SU-DHL-6 (cell line): ENCODE measurements around the gene DNAH9.

Source experiments
- H2AFZ ChIP-seq: fragments of 200-600 bp; sonication (generic); 2 replicates; pipeline ENCODE4 v1.6.1; 2014; ENCODE audit warnings: low read depth, mild to moderate bottlenecking, moderate library complexity, mixed read lengths, antibody characterized with exemption, low read length; ENCODE audit not compliant: severe bottlenecking
- H3F3A ChIP-seq: fragments of 200-600 bp; shearing (Covaris generic); 2 replicates; pipeline ENCODE4 v1.6.0; 2016; ENCODE audit warnings: antibody characterized with exemption, mild to moderate bottlenecking; ENCODE audit not compliant: insufficient read depth
- H3K27ac ChIP-seq: fragments of 200-600 bp; sonication (generic); 2 replicates; pipeline ENCODE4 v1.5.1; 2016; ENCODE audit warnings: low read depth, mild to moderate bottlenecking, low read length, moderate library complexity, mixed read lengths
- H3K27me3 ChIP-seq: fragments of 200-600 bp; sonication (generic), shearing (Covaris generic); 2 replicates; pipeline ENCODE4 v1.6.0; 2014; ENCODE audit warnings: mild to moderate bottlenecking, low read length
- H3K36me3 ChIP-seq: fragments of 200-600 bp; sonication (generic); 2 replicates; pipeline ENCODE4 v1.6.1; 2014; ENCODE audit warnings: mild to moderate bottlenecking, low read length, mixed read lengths
- H3K4me2 ChIP-seq: fragments of 300-600, 200-600 bp; shearing (Covaris generic), sonication (generic); 2 replicates; pipeline ENCODE4 v1.6.0; 2014; ENCODE audit warnings: low read length, low read depth, mild to moderate bottlenecking; ENCODE audit not compliant: poor library complexity, severe bottlenecking
- H3K4me3 ChIP-seq: fragments of 200-600 bp; sonication (generic); 2 replicates; pipeline ENCODE4 v1.5.1; 2014; ENCODE audit warnings: antibody characterized with exemption, low read length, mild to moderate bottlenecking, mixed read lengths; ENCODE audit not compliant: insufficient read depth, poor library complexity, severe bottlenecking
- H3K79me2 ChIP-seq: fragments of 200-600 bp; sonication (generic); 2 replicates; pipeline ENCODE4 v1.6.1; 2014; ENCODE audit warnings: mild to moderate bottlenecking, low read length, moderate library complexity; ENCODE audit not compliant: insufficient read depth
- H3K9ac ChIP-seq: fragments of 200-600 bp; sonication (generic); 2 replicates; pipeline ENCODE4 v1.7.0; 2014; ENCODE audit warnings: mild to moderate bottlenecking, low read length
- H3K9me2 ChIP-seq: fragments of 200-600 bp; sonication (generic); replicated peaks from 2 replicates; pipeline ENCODE4 v1.6.1; 2014; ENCODE audit warnings: low read length; ENCODE audit not compliant: insufficient read depth
- H3K9me3 ChIP-seq: fragments of 200-600 bp; sonication (generic); 2 replicates; pipeline ENCODE4 v1.6.1; 2014; ENCODE audit warnings: low read length, mixed read lengths; ENCODE audit not compliant: insufficient read depth
- H4K20me1 ChIP-seq: fragments of 200-600 bp; sonication (generic); 2 replicates; pipeline ENCODE4 v1.6.1; 2014; ENCODE audit warnings: low read depth, mild to moderate bottlenecking, antibody characterized with exemption, low read length, moderate library complexity, mixed read lengths
- CTCF ChIP-seq: fragments of 200-600 bp; sonication (generic); IDR thresholded peaks from one replicate; pipeline ENCODE4 v1.5.1; 2017; ENCODE audit warnings: antibody characterized with exemption, mild to moderate bottlenecking, low read length, moderate library complexity; ENCODE audit not compliant: insufficient read depth, poor library complexity, severe bottlenecking
- EZH2phosphoT487 ChIP-seq: fragments of 200-600 bp; sonication (generic), shearing (Covaris generic); conservative IDR thresholded peaks from 2 replicates; pipeline ENCODE4 v1.6.1; 2018; ENCODE audit warnings: mild to moderate bottlenecking, antibody characterized with exemption, low read length, moderate library complexity, mixed read lengths

DNAH9 gene

GRCh38 chr17:11739351-11739750 is 141.1 kb downstream of the DNAH9 start:
- no peaks in the 10 kb centered on the region for H3F3A ChIP-seq
- no peaks in the 10 kb centered on the region for H4K20me1 ChIP-seq
- no peaks in the 10 kb centered on the region for H3K9me3 ChIP-seq
- H3K27me3 ChIP-seq, result no peaks in the 10 kb centered on the region
- no peak overlapping the region for H2AFZ ChIP-seq
- no peaks in the 10 kb centered on the region for H3K9me2 ChIP-seq
- H3K4me3 ChIP-seq, result no peak overlapping the region
- no peak overlapping the region for H3K4me2 ChIP-seq
- no peak overlapping the region for H3K9ac ChIP-seq
- H3K36me3 ChIP-seq, result no peaks in the 10 kb centered on the region
- TF ChIP-seq CTCF (no peak), EZH2phosphoT487 (no peak)
- no peaks in the 10 kb centered on the region for H3K79me2 ChIP-seq
- no peak overlapping the region for H3K27ac ChIP-seq

- H4K20me1 ChIP-seq, result no peaks in the 10 kb centered on the region
- TF ChIP-seq EZH2phosphoT487, result no peak
- no peak for TF ChIP-seq CTCF
- no peak overlapping the region for H3K4me2 ChIP-seq
- no peaks in the 10 kb centered on the region for H3K79me2 ChIP-seq
- no peak overlapping the region for H3K4me3 ChIP-seq
- no peaks in the 10 kb centered on the region for H3K9me2 ChIP-seq
- no peaks in the 10 kb centered on the region for H3K9me3 ChIP-seq
- no peak overlapping the region for H2AFZ ChIP-seq
- H3F3A ChIP-seq, result no peaks in the 10 kb centered on the region
- no peak overlapping the region for H3K27ac ChIP-seq
- no peaks in the 10 kb centered on the region for H3K36me3 ChIP-seq
- no peak overlapping the region for H3K9ac ChIP-seq
- H3K27me3 ChIP-seq, result no peaks in the 10 kb centered on the region
Observed at GRCh38 chr17:11739848-11740247, 141.6 kb downstream of the DNAH9 start.

GRCh38 chr17:11742886-11743285 is 144.6 kb downstream of the DNAH9 start:
- Histone ChIP-seq H3K9me2 (no peaks in the 10 kb centered on the region), H4K20me1 (no peaks in the 10 kb centered on the region), H3K4me3 (no peak overlapping the region), H3K4me2 (no peak overlapping the region), H3K9ac (no peak overlapping the region), H3K9me3 (no peaks in the 10 kb centered on the region), H3F3A (no peaks in the 10 kb centered on the region), H3K79me2 (no peaks in the 10 kb centered on the region), H2AFZ (no peak overlapping the region), H3K27me3 (no peaks in the 10 kb centered on the region), H3K27ac (no peak overlapping the region), H3K36me3 (no peaks in the 10 kb centered on the region)
- no peak for TF ChIP-seq EZH2phosphoT487
- no peak for TF ChIP-seq CTCF
